ENCODE data around the gene TWNK. TPM values are rescaled to one million over a fixed set of nuclear protein-coding genes. Genes with fewer than 3 reads are reported as not detected.

TWNK gene
- total and polyA plus RNA-seq, 2 experiments from 2014 or later = 12.2 to 29.4 TPM

DNA sequence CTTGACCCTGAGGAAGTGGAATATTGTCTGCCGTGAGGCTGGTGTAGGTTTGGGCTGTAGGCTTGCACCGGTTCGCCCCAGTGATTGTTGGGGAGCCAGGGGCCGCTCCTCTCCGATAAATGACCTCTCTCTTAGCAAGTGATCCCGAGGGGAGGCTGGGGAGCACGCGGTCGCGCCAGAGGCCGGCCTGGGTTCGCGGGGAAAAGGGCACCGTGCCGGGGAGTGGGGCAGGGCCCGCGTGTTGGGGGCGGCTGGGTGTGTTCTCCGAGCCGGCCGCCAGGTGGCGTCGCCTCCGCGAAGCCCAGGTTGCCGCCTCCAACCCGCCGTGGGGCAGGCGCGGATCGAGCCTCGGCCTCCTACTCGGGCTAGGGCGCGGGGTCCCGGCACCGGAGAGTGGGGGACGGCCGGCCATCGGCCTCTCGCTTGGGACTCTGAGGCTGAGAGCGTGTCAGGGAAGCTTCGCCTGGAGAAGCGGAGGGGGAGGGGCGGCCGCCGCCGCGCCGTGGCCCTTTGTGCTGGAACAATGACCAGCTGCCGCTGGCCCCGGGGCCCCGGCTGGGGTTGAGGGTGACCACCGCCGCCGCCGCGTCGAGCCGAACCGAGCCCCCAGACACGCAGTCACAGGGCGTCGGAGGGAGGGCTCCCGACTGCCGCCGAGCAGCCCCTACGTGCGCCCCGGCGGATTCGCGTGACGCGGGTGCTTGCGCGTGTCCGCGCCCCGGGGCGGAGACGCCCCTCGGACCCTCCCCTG, 11.8 kb downstream of the TWNK start:
- Histone ChIP-seq H3K4me3 (peak overlapping the region; percentile 90), H2AFZ (peak overlapping the region; percentile 52; the same call in 1 of the 2 replicates), H4K20me1 (replicated peaks; ENCODE audit: insufficient read depth) (no peaks in the 10 kb centered on the region), H3K79me2 (replicated peaks; ENCODE audit: insufficient read depth) (peaks cover 22% of the 10 kb centered on the region), H3F3A (replicated peaks; ENCODE audit: low read depth) (peaks cover 25% of the 10 kb centered on the region), H3K27me3 (ENCODE audit: insufficient read depth) (no peaks in the 10 kb centered on the region), H3K36me3 (ENCODE audit: insufficient read depth) (peaks cover 4% of the 10 kb centered on the region; the same call in 1 of the 2 replicates), H3K4me1 (ENCODE audit: insufficient read depth) (peaks cover 36% of the 10 kb centered on the region), H3K9me2 (ENCODE audit: insufficient read depth) (no peaks in the 10 kb centered on the region), H3K27ac (ENCODE audit: low read depth) (no peak overlapping the region), H3K4me2 (peak overlapping the region; percentile 97)
- Mint-ChIP-seq H3K27me3 (ENCODE audit: insufficient read depth, low read depth, poor library complexity) (peaks cover 25% of the 10 kb centered on the region), H3K36me3 (ENCODE audit: low read depth) (peaks cover 27% of the 10 kb centered on the region), H3K9me3 (no peaks in the 10 kb centered on the region; the same call in 2 of the 3 replicates), H3K27ac (peak overlapping the region; percentile 71), H3K4me3 (peak overlapping the region; percentile 76), H3K4me1 (peaks cover 38% of the 10 kb centered on the region)
- TF ChIP-seq, protein P1, sequence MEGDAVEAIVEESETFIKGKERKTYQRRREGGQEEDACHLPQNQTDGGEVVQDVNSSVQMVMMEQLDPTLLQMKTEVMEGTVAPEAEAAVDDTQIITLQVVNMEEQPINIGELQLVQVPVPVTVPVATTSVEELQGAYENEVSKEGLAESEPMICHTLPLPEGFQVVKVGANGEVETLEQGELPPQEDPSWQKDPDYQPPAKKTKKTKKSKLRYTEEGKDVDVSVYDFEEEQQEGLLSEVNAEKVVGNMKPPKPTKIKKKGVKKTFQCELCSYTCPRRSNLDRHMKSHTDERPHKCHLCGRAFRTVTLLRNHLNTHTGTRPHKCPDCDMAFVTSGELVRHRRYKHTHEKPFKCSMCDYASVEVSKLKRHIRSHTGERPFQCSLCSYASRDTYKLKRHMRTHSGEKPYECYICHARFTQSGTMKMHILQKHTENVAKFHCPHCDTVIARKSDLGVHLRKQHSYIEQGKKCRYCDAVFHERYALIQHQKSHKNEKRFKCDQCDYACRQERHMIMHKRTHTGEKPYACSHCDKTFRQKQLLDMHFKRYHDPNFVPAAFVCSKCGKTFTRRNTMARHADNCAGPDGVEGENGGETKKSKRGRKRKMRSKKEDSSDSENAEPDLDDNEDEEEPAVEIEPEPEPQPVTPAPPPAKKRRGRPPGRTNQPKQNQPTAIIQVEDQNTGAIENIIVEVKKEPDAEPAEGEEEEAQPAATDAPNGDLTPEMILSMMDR (conservative IDR thresholded peaks at IDR 0.05; ENCODE audit: low read depth in 2 of 2) = peak; percentile 71 to 79
- peak; percentile 39 for TF ChIP-seq POLR2AphosphoS5 (IDR thresholded peaks at IDR 0.05; ENCODE audit: low read depth)
- no peak for TF ChIP-seq JUNB (IDR thresholded peaks at IDR 0.05; ENCODE audit: unreplicated experiment)
- TF ChIP-seq ZNF462 (CRISPR knock-in tag; IDR thresholded peaks at IDR 0.05) = no peak
- no peak for TF ChIP-seq ETS1 (IDR thresholded peaks at IDR 0.05)
- TF ChIP-seq EZH2phosphoT487 (IDR thresholded peaks at IDR 0.05; ENCODE audit: unreplicated experiment) = no peak
- TF ChIP-seq CREB1 (CRISPR knock-in tag; IDR thresholded peaks at IDR 0.05; ENCODE audit: low read depth) = 0 out of 2 replicates have a peak, but pooled peaks have one; percentile 4
- TF ChIP-seq EZH2 (IDR thresholded peaks at IDR 0.05; ENCODE audit: low read depth, unreplicated experiment) = peak; percentile 28
- TF ChIP-seq ZNF114 (CRISPR knock-in tag; IDR thresholded peaks at IDR 0.05) = no peak
- no peak for TF ChIP-seq REST (IDR thresholded peaks at IDR 0.05; ENCODE audit: unreplicated experiment)
- TF ChIP-seq ZNF331 (CRISPR knock-in tag; IDR thresholded peaks at IDR 0.05; ENCODE audit: low read depth) = no peak
- TF ChIP-seq NANOG (IDR thresholded peaks at IDR 0.05; ENCODE audit: borderline replicate concordance) = no peak
- TF ChIP-seq STAT1 (IDR thresholded peaks at IDR 0.05; ENCODE audit: unreplicated experiment) = no peak
- DNase-seq (ENCODE audit: low spot score) = peak; percentile 76
- peak; percentile 11 for ATAC-seq

All from GM23338 (cell line).